GM12878 (cell line): ENCODE measurements around the gene MTSS2. TPM values are rescaled to one million over a fixed set of nuclear protein-coding genes. Genes with fewer than 3 reads are reported as not detected.

Experiments
- ATAC-seq: fragments of 200-7000 bp; cut with Tn5 transposase; 3 replicates; pipeline ENCODE4 v1.9.1; 2020; ENCODE audit warnings: mild to moderate bottlenecking, moderate library complexity
- BruUV-seq: library from RNA; stranded (reverse); fragments of 400-500 nt; replicated peaks from 2 replicates; lab custom pipeline; 2021; lab: Mats Ljungman, UMichigan
- CTCF ChIA-PET: fragments of 300-600 bp; sonication (Branson Sonifier 250); formaldehyde crosslinking; extraction: SDS; loops from one replicate; lab custom pipeline; 2021; ENCODE audit warnings: inconsistent platforms; lab: Yijun Ruan, JAX
- POLR2A ChIA-PET: fragments of 350-600 bp; formaldehyde crosslinking; extraction: SDS; loops from one replicate; lab custom pipeline; 2021; ENCODE audit warnings: inconsistent platforms; lab: Charles Lee
- RAD21 ChIA-PET: fragments of 300-600 bp; sonication (Branson Sonifier 250); formaldehyde crosslinking; loops from one replicate; lab custom pipeline; 2023; ENCODE audit warnings: antibody characterized with exemption; ENCODE audit not compliant: unreplicated experiment; lab: Charles Lee
- SMC1A ChIA-PET: fragments of 300-600 bp; sonication (Branson Sonifier 250); formaldehyde crosslinking; loops from one replicate; lab custom pipeline; 2023; ENCODE audit not compliant: unreplicated experiment, uncharacterized antibody; lab: Charles Lee
- DNase-seq: peaks from one replicate; pipeline ENCODE4 v3.0.0-alpha.2; 2011; ENCODE audit warnings: low read depth, low spot score
- FAIRE-seq: peaks from 3 replicates; lab custom pipeline; 2011; peaks lifted over from hg19 to GRCh38; lab: Jason Lieb, UNC
- H2AFZ ChIP-seq: 2 replicates; pipeline ENCODE4 v1.6.0; 2011; ENCODE audit warnings: low read depth, low read length, control low read depth; ENCODE audit not compliant: control insufficient read depth
- H3K27ac ChIP-seq: 2 replicates; pipeline ENCODE4 v1.5.1; 2011; ENCODE audit warnings: control low read depth; ENCODE audit not compliant: control insufficient read depth, insufficient read depth
- H3K27me3 ChIP-seq, 2 experiments: replicated peaks in 1 of 2; 2 replicates each; pipeline versions ENCODE4 v1.6.0 to v1.6.1; 2011; ENCODE audit warnings: low read length in 1 of 2; ENCODE audit not compliant: control insufficient read depth in 2 of 2, insufficient read depth in 2 of 2
- H3K36me3 ChIP-seq, 2 experiments: 2 replicates each; pipeline ENCODE4 v1.5.1; 2011; ENCODE audit warnings: low read length in 1 of 2; ENCODE audit not compliant: control insufficient read depth in 2 of 2, insufficient read depth in 2 of 2
- H3K4me1 ChIP-seq: 2 replicates; pipeline ENCODE4 v1.6.1; 2011; ENCODE audit warnings: mild to moderate bottlenecking, low read length, moderate library complexity, mixed read lengths; ENCODE audit not compliant: control insufficient read depth, insufficient read depth
- H3K4me2 ChIP-seq: 2 replicates; pipeline ENCODE4 v1.6.0; 2011; ENCODE audit warnings: control low read depth; ENCODE audit not compliant: control insufficient read depth, insufficient read depth
- H3K4me3 ChIP-seq: fragments of 200-600 bp; sonication (generic); 2 replicates; pipeline ENCODE4 v1.5.1; 2016
- H3K79me2 ChIP-seq: 2 replicates; pipeline ENCODE4 v1.6.0; 2011; ENCODE audit warnings: low read length; ENCODE audit not compliant: control insufficient read depth, insufficient read depth
- H3K9ac ChIP-seq: 2 replicates; pipeline ENCODE4 v1.8.0; 2011; ENCODE audit warnings: low read length, control low read depth, mixed read lengths; ENCODE audit not compliant: control insufficient read depth, insufficient read depth
- H3K9me3 ChIP-seq: replicated peaks from 3 replicates; pipeline ENCODE4 v1.5.1; 2011; ENCODE audit warnings: mild to moderate bottlenecking, low read length; ENCODE audit not compliant: control insufficient read depth, insufficient read depth
- H4K20me1 ChIP-seq: 2 replicates; pipeline ENCODE4 v1.6.0; 2011; ENCODE audit not compliant: control insufficient read depth, insufficient read depth
- BMI1 ChIP-seq: fragments of 450-650 bp; IDR thresholded peaks from 2 replicates; pipeline ENCODE4 v1.6.1; 2016; ENCODE audit warnings: mild to moderate bottlenecking, moderate library complexity, borderline replicate concordance
- CTCF ChIP-seq, 3 experiments: IDR thresholded peaks in 2 of 3; conservative IDR thresholded peaks in 1 of 3; 2 replicates each; pipeline ENCODE4 v1.5.1; 2011; ENCODE audit warnings: low read depth in 3 of 3, low read length in 3 of 3, mild to moderate bottlenecking in 3 of 3, control low read depth in 2 of 3, moderate library complexity in 2 of 3, inconsistent platforms in 1 of 3, mixed read lengths in 1 of 3; ENCODE audit not compliant: control insufficient read depth in 2 of 3, insufficient read depth in 1 of 3; ENCODE audit errors: extremely low read depth in 1 of 3
- E2F8 ChIP-seq: fragments of 450-650 bp; IDR thresholded peaks from 2 replicates; pipeline ENCODE4 v1.6.1; 2018; ENCODE audit warnings: mild to moderate bottlenecking, low read depth, moderate library complexity; ENCODE audit not compliant: partially characterized antibody
- EGR1 ChIP-seq, 2 experiments: IDR thresholded peaks; 1 replicate in 1 of 2; 2 replicates in 1 of 2; pipeline ENCODE4 v1.6.1; 2011 to 2012; ENCODE audit warnings: low read depth in 2 of 2, low read length in 2 of 2, borderline replicate concordance in 1 of 2, mild to moderate bottlenecking in 1 of 2, moderate library complexity in 1 of 2
- HDGF ChIP-seq: fragments of 450-650 bp; IDR thresholded peaks from 2 replicates; pipeline ENCODE4 v1.6.1; 2016; ENCODE audit warnings: antibody characterized with exemption
- MXI1 ChIP-seq: fragments of 150-350 bp; IDR thresholded peaks from 2 replicates; pipeline ENCODE4 v1.6.1; 2011; ENCODE audit warnings: low read depth, mild to moderate bottlenecking, inconsistent platforms, low read length, improper control_type of control experiment
- RB1 ChIP-seq: fragments of 450-650 bp; formaldehyde crosslinking; IDR thresholded peaks from 2 replicates; pipeline ENCODE4 v1.6.1; 2017; ENCODE audit warnings: mild to moderate bottlenecking, borderline replicate concordance
- WGBS: methylation state at CpG from one replicate; pipeline ENCODE4 v1.1.6; 2016; ENCODE audit warnings: low lambda C conversion rate; ENCODE audit not compliant: insufficient replicate concordance, insufficient coverage; ENCODE audit errors: missing lambda C conversion rate; 5-methylcytosine and 5-hydroxymethylcytosine counted together
- in situ Hi-C: fragments of 300-500 bp; cut with MboI; formaldehyde crosslinking; loops from 9 replicates; pipeline ENCODE4 v1.14.3; 2018; ENCODE audit warnings: mixed read lengths
- intact Hi-C: fragments of 100-400 bp; cut with micrococcal nuclease; formaldehyde crosslinking; loops from one replicate; pipeline ENCODE4 v1.14.2; 2022; ENCODE audit not compliant: unreplicated experiment
- polyA plus RNA-seq, 11 experiments: library from polyadenylated mRNA; depleted of rRNA in 4 of 11; unstranded in 6 of 11; stranded (reverse) in 5 of 11; fragments of >200 nt; fragmentation: Nextera tagmentation in 4 of 11; fragmentation: Illumina TruSeq in 1 of 11; extraction: Ambion mirVana in 4 of 11; extraction: Trizol in 1 of 11; gene quantifications; 1 replicate in 1 of 11; 2 replicates in 10 of 11; pipeline versions ENCODE4 v1.2.1 to v1.2.3, GENCODE V29; 2011 to 2016; ENCODE audit warnings: inconsistent platforms in 2 of 11, missing spikeins in 2 of 11, low read depth in 1 of 11
- total RNA-seq, 4 experiments: library from RNA; depleted of rRNA in 3 of 4; stranded (reverse); fragments of >200 nt in 3 of 4; fragmentation: Illumina TruSeq in 1 of 4; extraction: Trizol in 1 of 4; gene quantifications; 2 replicates each; pipeline versions ENCODE4 v1.2.1 to v1.2.3, GENCODE V29; 2013 to 2021

Gene MTSS2
- total and polyA plus RNA-seq, 10 of the 15 experiments (the other 5 are each of a cell fraction or from before 2014, with no cell fraction given), result under 0.01 to 0.51 (median 0.14) TPM; not detected in 4

GRCh38 chr16:70646260-70647241 lies 39.3 kb downstream of the MTSS2 start, which contains the start of gene IL34:
IL34 (plus strand) TSS chr16:70646559; CDS start chr16:70646948, 389 bp downstream.
- no peak within 1 kb of the TSS for H3K27ac ChIP-seq
- intact Hi-C loops (no loop called here), in situ Hi-C loops (no loop called here)
- ChIA-PET CTCF (interaction anchor here (1.0 kb wide), 1 partner anchor 125 kb away, joined by 3 read pairs; no protein-coding TSS in a partner anchor), RAD21 (no interaction called here), SMC1A (no interaction called here), POLR2A (interaction anchor here (0.6 kb wide), 1 partner anchor 345 kb away, joined by 6 read pairs; no protein-coding TSS in a partner anchor)
- FAIRE-seq (no peak), DNase-seq (no peak), ATAC-seq (peak; percentile 27; the same call in 1 of the 3 replicates)
- no peaks in the 10 kb centered on the region for H3K36me3 ChIP-seq
- no peaks in the 10 kb centered on the region for H3K79me2 ChIP-seq
- H3K4me3 ChIP-seq, result no peak within 1 kb of the TSS
- 61% methylated on average over 34 of the region's 39 CpGs for WGBS
- no peaks in the 10 kb centered on the region for H3K27me3 ChIP-seq
- TF ChIP-seq RB1 (no peak), BMI1 (0 out of 2 replicates have a peak, but pooled peaks have one; percentile 36)
- H4K20me1 ChIP-seq, result no peaks in the 10 kb centered on the region
- no peak within 1 kb of the TSS for H3K4me2 ChIP-seq
- no peaks in the 10 kb centered on the region for H3K9me3 ChIP-seq
- H3K4me1 ChIP-seq, result no peaks in the 10 kb centered on the region
- no peak within 1 kb of the TSS for H3K9ac ChIP-seq
- no peak within 1 kb of the TSS for H2AFZ ChIP-seq
- no TSS peak for BruUV-seq

GRCh38 chr16:70644763-70645597 lies 40.9 kb downstream of the MTSS2 start:
- POLR2A ChIA-PET, result no interaction called here
- RAD21 ChIA-PET, result no interaction called here
- FAIRE-seq (no peak), DNase-seq (no peak), ATAC-seq (peak; percentile 54)
- H3K27ac ChIP-seq, result no peak overlapping the region
- intact Hi-C loops, result no loop called here
- H3K27me3 ChIP-seq, result no peaks in the 10 kb centered on the region
- 28% methylated on average over 10 of the region's 10 CpGs for whole genome bisulfite sequencing
- no peak overlapping the region for H2AFZ ChIP-seq
- no peak overlapping the region for H3K4me3 ChIP-seq
- no TSS peak for BruUV-seq
- in situ Hi-C loops, result no loop called here
- H3K9ac ChIP-seq, result no peak overlapping the region
- SMC1A ChIA-PET, result no interaction called here
- no peaks in the 10 kb centered on the region for H4K20me1 ChIP-seq
- no peaks in the 10 kb centered on the region for H3K9me3 ChIP-seq
- CTCF ChIA-PET, result no interaction called here
- no peaks in the 10 kb centered on the region for H3K36me3 ChIP-seq
- no peak overlapping the region for H3K4me2 ChIP-seq
- H3K4me1 ChIP-seq, result no peaks in the 10 kb centered on the region
- no peaks in the 10 kb centered on the region for H3K79me2 ChIP-seq
- TF ChIP-seq MXI1 (no peak), EGR1 (IDR thresholded peaks at IDR 0.05; ENCODE audit: borderline replicate concordance in 1 of 2, low read depth in 2 of 2, low read length in 2 of 2) (no peak), E2F8 (no peak), HDGF (no peak), CTCF (IDR thresholded peaks at IDR 0.05 in 2 of 3, conservative IDR thresholded peaks at IDR 0.05 in 1 of 3; ENCODE audit: control insufficient read depth in 2 of 3, extremely low read depth in 1 of 3, insufficient read depth in 1 of 3, low read depth in 3 of 3, low read length in 3 of 3) (0 out of 6 replicates have a peak, but pooled peaks of 1 of the 3 experiments have one; percentile 2)
